ENCODE results near the gene RASAL1. TPM values are rescaled to one million over a fixed set of nuclear protein-coding genes. Genes with fewer than 3 reads are reported as not detected.

The RASAL1 gene
- total RNA-seq, 4 donors from 2014 or later, result not detected

DNA sequence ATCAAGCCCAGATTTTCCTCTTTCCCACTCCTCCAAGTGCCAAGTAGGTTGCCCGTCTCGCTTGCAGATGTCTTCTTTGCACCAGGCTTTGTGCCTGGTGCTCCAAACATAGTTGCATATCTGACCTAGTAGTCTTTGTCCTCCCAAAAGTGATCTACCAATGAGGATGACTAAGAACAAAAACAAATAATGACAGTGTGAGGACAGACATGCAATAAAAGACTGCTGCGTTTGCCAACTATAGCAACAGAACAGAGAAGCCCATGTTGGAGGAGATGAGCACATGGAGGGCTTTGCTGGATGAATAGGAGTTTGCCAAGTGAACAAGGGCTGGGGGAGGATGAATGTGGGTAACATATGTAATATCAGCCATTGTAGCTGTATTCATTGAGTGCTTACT, 63.4 kb downstream of the RASAL1 start:
- Histone ChIP-seq H3K27me3 (peaks cover 0 to 7% (median 4%) of the 10 kb centered on the region in 3 donors), H3K4me3 (no peak overlapping the region), H3K36me3 (no peaks in the 10 kb centered on the region), H3K4me1 (no peaks in the 10 kb centered on the region), H3K27ac (peak overlapping the region in 2 of 4 donors; percentile 45 to 57), H3K9me3 (no peaks in the 10 kb centered on the region)
- in situ Hi-C loops (cut with MboI; ENCODE audit: low sequenced_read_pairs in 4 of 4), result no loop called here
- no peak for DNase-seq
- TF ChIP-seq, protein P1, sequence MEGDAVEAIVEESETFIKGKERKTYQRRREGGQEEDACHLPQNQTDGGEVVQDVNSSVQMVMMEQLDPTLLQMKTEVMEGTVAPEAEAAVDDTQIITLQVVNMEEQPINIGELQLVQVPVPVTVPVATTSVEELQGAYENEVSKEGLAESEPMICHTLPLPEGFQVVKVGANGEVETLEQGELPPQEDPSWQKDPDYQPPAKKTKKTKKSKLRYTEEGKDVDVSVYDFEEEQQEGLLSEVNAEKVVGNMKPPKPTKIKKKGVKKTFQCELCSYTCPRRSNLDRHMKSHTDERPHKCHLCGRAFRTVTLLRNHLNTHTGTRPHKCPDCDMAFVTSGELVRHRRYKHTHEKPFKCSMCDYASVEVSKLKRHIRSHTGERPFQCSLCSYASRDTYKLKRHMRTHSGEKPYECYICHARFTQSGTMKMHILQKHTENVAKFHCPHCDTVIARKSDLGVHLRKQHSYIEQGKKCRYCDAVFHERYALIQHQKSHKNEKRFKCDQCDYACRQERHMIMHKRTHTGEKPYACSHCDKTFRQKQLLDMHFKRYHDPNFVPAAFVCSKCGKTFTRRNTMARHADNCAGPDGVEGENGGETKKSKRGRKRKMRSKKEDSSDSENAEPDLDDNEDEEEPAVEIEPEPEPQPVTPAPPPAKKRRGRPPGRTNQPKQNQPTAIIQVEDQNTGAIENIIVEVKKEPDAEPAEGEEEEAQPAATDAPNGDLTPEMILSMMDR (IDR thresholded peaks at IDR 0.05 in 4 of 5, conservative IDR thresholded peaks at IDR 0.05 in 1 of 5), result no peak
- no peak for TF ChIP-seq POLR2A (IDR thresholded peaks at IDR 0.05)
- peak; percentile 27 to 45 for ATAC-seq
- intact Hi-C loops (cut with DNase I; ENCODE audit: low total_unique reads), result no loop called here

DNA sequence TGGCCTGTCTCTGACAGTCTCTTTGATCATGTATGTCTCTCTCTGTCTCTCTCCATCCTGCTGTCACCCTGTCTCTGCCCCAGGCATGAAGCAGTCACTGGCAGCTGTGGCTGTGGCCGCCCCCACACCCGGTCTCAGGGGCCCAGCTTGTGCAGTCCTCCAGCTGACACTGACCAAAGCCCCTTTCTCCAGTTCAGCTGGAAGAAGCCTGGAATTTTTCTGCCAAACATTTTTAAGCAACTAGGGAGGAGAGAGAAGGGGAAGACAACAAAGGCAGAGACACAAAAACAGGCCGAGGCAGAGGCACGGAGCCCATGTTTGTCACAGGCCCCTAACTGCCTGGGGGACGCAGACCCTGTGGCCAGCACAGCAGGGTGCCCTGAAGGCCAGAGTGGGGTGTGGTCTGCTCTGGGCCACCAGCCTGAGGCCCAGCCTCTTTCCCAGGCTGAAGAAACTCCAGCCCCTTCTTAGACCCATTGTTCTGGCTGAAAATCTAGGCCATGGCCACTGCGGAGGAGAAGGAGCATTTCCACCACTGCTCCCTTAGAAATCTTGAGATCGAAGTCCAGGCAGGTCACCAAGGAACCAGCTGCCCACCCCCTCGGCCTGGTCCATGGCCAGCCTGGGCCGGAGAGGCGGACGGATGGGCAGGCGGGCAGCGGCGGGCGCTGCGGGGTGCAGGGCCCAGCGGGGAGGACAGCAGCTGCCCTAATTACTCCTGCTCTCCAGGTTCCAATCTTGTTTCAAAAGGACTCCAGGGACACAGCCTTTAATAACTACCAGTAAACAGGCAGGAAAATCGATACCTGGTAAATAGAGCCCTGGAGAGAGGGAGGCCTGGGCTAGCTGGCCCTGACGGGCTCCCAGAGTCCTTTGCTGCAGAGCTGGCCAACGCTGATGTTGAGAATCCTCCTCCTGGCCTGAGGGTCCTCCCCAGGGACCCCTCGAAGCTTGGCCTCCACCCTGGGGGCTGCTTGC, 64.1 kb downstream of the RASAL1 start:
- ATAC-seq, result peak; percentile 46 to 65
- peak overlapping the region in 2 of 4 donors; percentile 45 to 57 for H3K27ac ChIP-seq
- in situ Hi-C loops (cut with MboI; ENCODE audit: low sequenced_read_pairs in 4 of 4), result no loop called here

DNA sequence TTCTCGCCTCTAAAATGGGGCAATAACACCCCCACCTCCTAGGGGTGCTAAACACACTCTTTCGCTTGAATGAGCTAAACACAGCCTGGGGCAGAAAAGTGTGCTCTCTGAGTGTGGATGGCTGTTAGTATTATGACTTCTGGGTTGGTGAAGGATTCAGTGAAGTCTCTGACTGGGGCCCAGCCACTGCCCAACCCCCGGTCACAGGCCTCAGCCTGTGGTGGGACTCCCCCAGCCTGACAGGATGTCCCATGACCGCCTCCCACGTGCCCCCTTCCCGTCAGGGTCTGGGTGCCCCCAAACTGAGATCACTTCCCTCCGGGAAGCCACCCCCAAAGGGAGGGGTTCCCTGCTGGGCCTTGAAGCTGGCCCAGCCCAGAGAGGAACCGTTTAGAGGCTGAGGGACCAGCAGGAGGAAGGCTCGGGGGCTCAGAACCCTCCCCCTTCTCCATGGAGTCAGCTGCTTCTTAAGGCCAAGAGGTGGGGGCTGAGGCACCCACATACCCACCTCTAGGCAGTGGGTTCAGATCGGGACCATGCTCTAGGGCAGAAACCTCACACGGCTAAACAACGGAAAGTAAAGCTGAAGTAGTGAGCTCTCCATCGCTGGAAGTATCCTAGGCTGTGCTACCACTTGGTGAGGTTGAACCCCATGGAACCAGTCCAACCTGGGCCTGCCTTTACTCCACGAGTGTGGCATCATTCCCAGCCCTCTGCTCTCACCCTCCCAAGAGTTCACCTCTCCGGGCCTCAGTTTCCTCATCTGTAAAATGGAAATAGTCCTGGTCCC, 65.2 kb downstream of the RASAL1 start:
- ATAC-seq, result no peak
- no peak for DNase-seq

More for the DNA sequence above, 64.1 kb downstream of the RASAL1 start:
- Histone ChIP-seq H3K27me3 (peaks cover 0 to 3% (median 0%) of the 10 kb centered on the region in 3 donors), H3K4me3 (no peak overlapping the region), H3K36me3 (no peaks in the 10 kb centered on the region), H3K4me1 (no peaks in the 10 kb centered on the region), H3K9me3 (no peaks in the 10 kb centered on the region)
- intact Hi-C loops (cut with DNase I; ENCODE audit: low total_unique reads), result no loop called here
- TF ChIP-seq POLR2A (IDR thresholded peaks at IDR 0.05), result no peak
- TF ChIP-seq, protein P1 (IDR thresholded peaks at IDR 0.05 in 4 of 5, conservative IDR thresholded peaks at IDR 0.05 in 1 of 5), result no peak
- DNase-seq, result no peak

DNA sequence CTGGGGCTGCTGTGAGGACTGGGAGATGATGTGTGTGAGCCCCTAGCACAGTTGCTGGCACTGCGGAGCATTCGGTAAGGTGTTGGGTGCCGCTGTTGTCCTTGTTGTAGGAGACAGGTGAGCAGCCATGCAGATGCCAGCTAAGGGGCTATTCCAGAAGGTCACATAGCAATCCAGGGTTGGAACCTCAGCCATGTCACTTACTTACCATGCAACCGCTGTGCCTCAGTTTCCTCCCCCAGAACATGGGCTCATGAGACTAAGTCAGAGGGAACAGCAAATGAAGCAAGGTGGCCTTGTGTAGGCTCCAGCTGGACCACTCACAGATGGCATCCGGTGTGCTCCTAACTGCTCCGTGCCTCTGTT, 65.8 kb downstream of the RASAL1 start:
- Histone ChIP-seq H3K4me3 (no peak overlapping the region), H3K27ac (no peak overlapping the region), H3K27me3 (peaks cover 0 to 7% (median 0%) of the 10 kb centered on the region in 3 donors), H3K36me3 (no peaks in the 10 kb centered on the region), H3K9me3 (no peaks in the 10 kb centered on the region), H3K4me1 (no peaks in the 10 kb centered on the region)
- ATAC-seq (no peak), DNase-seq (no peak)
- intact Hi-C loops (cut with DNase I; ENCODE audit: low total_unique reads), result no loop called here
- TF ChIP-seq POLR2A (IDR thresholded peaks at IDR 0.05), result no peak
- TF ChIP-seq, protein P1 (IDR thresholded peaks at IDR 0.05 in 4 of 5, conservative IDR thresholded peaks at IDR 0.05 in 1 of 5), result no peak
- in situ Hi-C loops (cut with MboI; ENCODE audit: low sequenced_read_pairs in 4 of 4), result no loop called here

More for the DNA sequence above, 65.2 kb downstream of the RASAL1 start:
- in situ Hi-C loops (cut with MboI; ENCODE audit: low sequenced_read_pairs in 4 of 4) (no loop called here), intact Hi-C loops (cut with DNase I; ENCODE audit: low total_unique reads) (no loop called here)
- H3K4me1 ChIP-seq, result no peaks in the 10 kb centered on the region
- no peaks in the 10 kb centered on the region for H3K36me3 ChIP-seq
- H3K27ac ChIP-seq, result no peak overlapping the region
- TF ChIP-seq, protein P1 (IDR thresholded peaks at IDR 0.05 in 4 of 5, conservative IDR thresholded peaks at IDR 0.05 in 1 of 5), result no peak
- TF ChIP-seq POLR2A (IDR thresholded peaks at IDR 0.05), result no peak
- no peak overlapping the region for H3K4me3 ChIP-seq
- H3K27me3 ChIP-seq, result peaks cover 0 to 6% (median 0%) of the 10 kb centered on the region in 3 donors
- H3K9me3 ChIP-seq, result no peaks in the 10 kb centered on the region
